Measurements from ENCODE around the gene ANO10.

ANO10 gene

GRCh38 chr3:43436507-43437140 lies 185.2 kb downstream of the ANO10 start:
- Histone ChIP-seq H3K4me2 (ENCODE audit: low read length) (no peak overlapping the region), H3K56ac (ENCODE audit: low read length) (no peak overlapping the region), H3K79me1 (ENCODE audit: low read length) (no peaks in the 10 kb centered on the region), H3K4me1 (ENCODE audit: control insufficient read depth, low read depth, low read length) (peaks cover 5% of the 10 kb centered on the region), H2BK15ac (replicated peaks; ENCODE audit: low read depth) (no peak overlapping the region), H3K9ac (ENCODE audit: low read length) (no peak overlapping the region), H3K4ac (ENCODE audit: low read depth, low read length) (no peak overlapping the region), H3K23ac (ENCODE audit: low read length) (no peak overlapping the region), H3K18ac (ENCODE audit: low read length) (peak overlapping the region; percentile 84), H2AK5ac (ENCODE audit: low read length) (no peak overlapping the region), H2BK120ac (ENCODE audit: low read depth, low read length) (no peak overlapping the region), H2BK5ac (ENCODE audit: low read length) (no peak overlapping the region), H3K4me3 (ENCODE audit: low read length) (no peak overlapping the region), H4K8ac (ENCODE audit: low read depth, low read length) (no peak overlapping the region), H3K27ac (ENCODE audit: low read depth, low read length) (peak overlapping the region; percentile 29), H4K5ac (ENCODE audit: low read length) (no peak overlapping the region), H3K79me2 (ENCODE audit: control insufficient read depth, insufficient read depth, low read length) (no peaks in the 10 kb centered on the region), H3K36me3 (ENCODE audit: control insufficient read depth, insufficient read depth, low read length) (no peaks in the 10 kb centered on the region), H3K27me3 (ENCODE audit: insufficient read depth, low read length, poor library complexity) (no peaks in the 10 kb centered on the region)
- no CpG with 5 or more reads among the region's 3 CpGs for WGBS (ENCODE audit: extremely low coverage, insufficient coverage, low lambda C conversion rate)
- peak; percentile 53 for DNase-seq

GRCh38 chr3:43435706-43436105 lies 186.1 kb downstream of the ANO10 start:
- Histone ChIP-seq H3K4me3 (ENCODE audit: low read length) (no peak overlapping the region), H3K56ac (ENCODE audit: low read length) (no peak overlapping the region), H2AK5ac (ENCODE audit: low read length) (no peak overlapping the region), H3K4me1 (ENCODE audit: control insufficient read depth, low read depth, low read length) (peaks cover 5% of the 10 kb centered on the region), H4K5ac (ENCODE audit: low read length) (no peak overlapping the region), H3K18ac (ENCODE audit: low read length) (no peak overlapping the region), H3K79me2 (ENCODE audit: control insufficient read depth, insufficient read depth, low read length) (no peaks in the 10 kb centered on the region), H3K4ac (ENCODE audit: low read depth, low read length) (no peak overlapping the region), H3K79me1 (ENCODE audit: low read length) (no peaks in the 10 kb centered on the region), H2BK120ac (ENCODE audit: low read depth, low read length) (no peak overlapping the region), H2BK5ac (ENCODE audit: low read length) (no peak overlapping the region), H3K4me2 (ENCODE audit: low read length) (no peak overlapping the region), H3K9ac (ENCODE audit: low read length) (no peak overlapping the region), H3K27me3 (ENCODE audit: insufficient read depth, low read length, poor library complexity) (no peaks in the 10 kb centered on the region), H2BK15ac (replicated peaks; ENCODE audit: low read depth) (no peak overlapping the region), H4K8ac (ENCODE audit: low read depth, low read length) (no peak overlapping the region), H3K36me3 (ENCODE audit: control insufficient read depth, insufficient read depth, low read length) (no peaks in the 10 kb centered on the region), H3K27ac (ENCODE audit: low read depth, low read length) (no peak overlapping the region), H3K23ac (ENCODE audit: low read length) (no peak overlapping the region)
- peak; percentile 94 for DNase-seq

- Histone ChIP-seq H2BK5ac (ENCODE audit: low read length) (no peak overlapping the region), H3K4ac (ENCODE audit: low read depth, low read length) (no peak overlapping the region), H3K27ac (ENCODE audit: low read depth, low read length) (no peak overlapping the region), H4K8ac (ENCODE audit: low read depth, low read length) (no peak overlapping the region), H3K18ac (ENCODE audit: low read length) (no peak overlapping the region), H2AK5ac (ENCODE audit: low read length) (no peak overlapping the region), H3K4me2 (ENCODE audit: low read length) (no peak overlapping the region), H3K4me1 (ENCODE audit: control insufficient read depth, low read depth, low read length) (peaks cover 5% of the 10 kb centered on the region), H3K23ac (ENCODE audit: low read length) (no peak overlapping the region), H4K5ac (ENCODE audit: low read length) (no peak overlapping the region), H2BK120ac (ENCODE audit: low read depth, low read length) (no peak overlapping the region), H3K79me2 (ENCODE audit: control insufficient read depth, insufficient read depth, low read length) (no peaks in the 10 kb centered on the region), H3K27me3 (ENCODE audit: insufficient read depth, low read length, poor library complexity) (no peaks in the 10 kb centered on the region), H3K36me3 (ENCODE audit: control insufficient read depth, insufficient read depth, low read length) (no peaks in the 10 kb centered on the region), H3K56ac (ENCODE audit: low read length) (no peak overlapping the region), H2BK15ac (replicated peaks; ENCODE audit: low read depth) (no peak overlapping the region), H3K9ac (ENCODE audit: low read length) (no peak overlapping the region), H3K79me1 (ENCODE audit: low read length) (no peaks in the 10 kb centered on the region), H3K4me3 (ENCODE audit: low read length) (no peak overlapping the region)
- DNase-seq, result no peak
- WGBS (ENCODE audit: extremely low coverage, insufficient coverage, low lambda C conversion rate), result no CpG with 5 or more reads among the region's 2 CpGs
Measured at GRCh38 chr3:43434431-43434830, 187.4 kb downstream of the ANO10 start.

- H2AK5ac ChIP-seq (ENCODE audit: low read length), result no peak overlapping the region
- no peak overlapping the region for H3K4me2 ChIP-seq (ENCODE audit: low read length)
- H4K5ac ChIP-seq (ENCODE audit: low read length), result no peak overlapping the region
- no peaks in the 10 kb centered on the region for H3K79me1 ChIP-seq (ENCODE audit: low read length)
- no peak overlapping the region for H3K27ac ChIP-seq (ENCODE audit: low read depth, low read length)
- no peaks in the 10 kb centered on the region for H3K36me3 ChIP-seq (ENCODE audit: control insufficient read depth, insufficient read depth, low read length)
- no peak overlapping the region for H2BK120ac ChIP-seq (ENCODE audit: low read depth, low read length)
- peaks cover 5% of the 10 kb centered on the region for H3K4me1 ChIP-seq (ENCODE audit: control insufficient read depth, low read depth, low read length)
- no peak overlapping the region for H3K56ac ChIP-seq (ENCODE audit: low read length)
- H4K8ac ChIP-seq (ENCODE audit: low read depth, low read length), result no peak overlapping the region
- no peak overlapping the region for H3K18ac ChIP-seq (ENCODE audit: low read length)
- no CpG with 5 or more reads among the region's 2 CpGs for WGBS (ENCODE audit: extremely low coverage, insufficient coverage, low lambda C conversion rate)
- H3K27me3 ChIP-seq (ENCODE audit: insufficient read depth, low read length, poor library complexity), result no peaks in the 10 kb centered on the region
- H3K23ac ChIP-seq (ENCODE audit: low read length), result no peak overlapping the region
- no peaks in the 10 kb centered on the region for H3K79me2 ChIP-seq (ENCODE audit: control insufficient read depth, insufficient read depth, low read length)
- no peak overlapping the region for H3K4ac ChIP-seq (ENCODE audit: low read depth, low read length)
- H2BK5ac ChIP-seq (ENCODE audit: low read length), result no peak overlapping the region
- H3K9ac ChIP-seq (ENCODE audit: low read length), result no peak overlapping the region
- H3K4me3 ChIP-seq (ENCODE audit: low read length), result no peak overlapping the region
- no peak for DNase-seq
- no peak overlapping the region for H2BK15ac ChIP-seq (replicated peaks; ENCODE audit: low read depth)
Measured at GRCh38 chr3:43432462-43432861, 189.3 kb downstream of the ANO10 start.

GRCh38 chr3:43426388-43426787 lies 195.4 kb downstream of the ANO10 start:
- H2BK15ac ChIP-seq (replicated peaks; ENCODE audit: low read depth), result no peak overlapping the region
- no CpG with 5 or more reads among the region's 1 CpG for WGBS (ENCODE audit: extremely low coverage, insufficient coverage, low lambda C conversion rate)
- no peak overlapping the region for H3K27ac ChIP-seq (ENCODE audit: low read depth, low read length)
- H3K56ac ChIP-seq (ENCODE audit: low read length), result no peak overlapping the region
- no peak overlapping the region for H2AK5ac ChIP-seq (ENCODE audit: low read length)
- H3K4ac ChIP-seq (ENCODE audit: low read depth, low read length), result no peak overlapping the region
- no peak for DNase-seq
- H4K5ac ChIP-seq (ENCODE audit: low read length), result no peak overlapping the region
- no peak overlapping the region for H4K8ac ChIP-seq (ENCODE audit: low read depth, low read length)
- H3K23ac ChIP-seq (ENCODE audit: low read length), result no peak overlapping the region
- no peaks in the 10 kb centered on the region for H3K4me1 ChIP-seq (ENCODE audit: control insufficient read depth, low read depth, low read length)
- no peak overlapping the region for H3K4me2 ChIP-seq (ENCODE audit: low read length)
- H3K36me3 ChIP-seq (ENCODE audit: control insufficient read depth, insufficient read depth, low read length), result no peaks in the 10 kb centered on the region
- H3K18ac ChIP-seq (ENCODE audit: low read length), result no peak overlapping the region
- no peak overlapping the region for H2BK120ac ChIP-seq (ENCODE audit: low read depth, low read length)
- no peaks in the 10 kb centered on the region for H3K27me3 ChIP-seq (ENCODE audit: insufficient read depth, low read length, poor library complexity)
- no peak overlapping the region for H2BK5ac ChIP-seq (ENCODE audit: low read length)
- no peaks in the 10 kb centered on the region for H3K79me1 ChIP-seq (ENCODE audit: low read length)
- H3K9ac ChIP-seq (ENCODE audit: low read length), result no peak overlapping the region
- no peaks in the 10 kb centered on the region for H3K79me2 ChIP-seq (ENCODE audit: control insufficient read depth, insufficient read depth, low read length)
- no peak overlapping the region for H3K4me3 ChIP-seq (ENCODE audit: low read length)

DNA sequence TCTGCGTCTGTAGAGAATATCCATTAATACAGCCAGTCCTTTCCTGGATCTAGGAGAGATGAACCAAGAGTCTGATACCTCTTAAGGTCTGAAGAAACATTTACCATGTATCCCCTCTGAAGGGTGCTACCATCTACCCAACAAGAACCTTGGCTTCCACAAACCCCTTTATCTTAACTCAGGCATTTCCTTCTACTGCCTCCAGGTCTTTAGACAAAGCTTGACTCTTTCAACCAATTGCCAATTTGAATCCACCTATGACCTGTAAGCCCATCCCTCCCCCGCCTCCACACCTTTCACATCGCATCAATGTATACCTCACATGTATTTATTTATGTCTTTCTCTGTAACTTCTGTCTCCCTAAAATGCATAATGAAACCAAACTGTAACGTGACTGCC lies 196.0 kb downstream of the ANO10 start:
- Histone ChIP-seq H3K27ac (ENCODE audit: low read depth, low read length) (no peak overlapping the region), H3K27me3 (ENCODE audit: insufficient read depth, low read length, poor library complexity) (no peaks in the 10 kb centered on the region), H3K4me1 (ENCODE audit: control insufficient read depth, low read depth, low read length) (no peaks in the 10 kb centered on the region), H2AK5ac (ENCODE audit: low read length) (no peak overlapping the region), H3K79me1 (ENCODE audit: low read length) (no peaks in the 10 kb centered on the region), H3K23ac (ENCODE audit: low read length) (no peak overlapping the region), H4K5ac (ENCODE audit: low read length) (no peak overlapping the region), H3K18ac (ENCODE audit: low read length) (no peak overlapping the region), H3K4me2 (ENCODE audit: low read length) (no peak overlapping the region), H3K56ac (ENCODE audit: low read length) (no peak overlapping the region), H2BK15ac (replicated peaks; ENCODE audit: low read depth) (no peak overlapping the region), H3K36me3 (ENCODE audit: control insufficient read depth, insufficient read depth, low read length) (no peaks in the 10 kb centered on the region), H3K4ac (ENCODE audit: low read depth, low read length) (no peak overlapping the region), H2BK5ac (ENCODE audit: low read length) (no peak overlapping the region), H2BK120ac (ENCODE audit: low read depth, low read length) (no peak overlapping the region), H3K79me2 (ENCODE audit: control insufficient read depth, insufficient read depth, low read length) (no peaks in the 10 kb centered on the region), H3K4me3 (ENCODE audit: low read length) (no peak overlapping the region), H4K8ac (ENCODE audit: low read depth, low read length) (no peak overlapping the region), H3K9ac (ENCODE audit: low read length) (no peak overlapping the region)
- no peak for DNase-seq
- no CpG with 5 or more reads among the region's 4 CpGs for WGBS (ENCODE audit: extremely low coverage, insufficient coverage, low lambda C conversion rate)
